Smooth muscle cell (in vitro differentiated cells): Measurements from ENCODE around the gene CENATAC. TPM values are rescaled to one million over a fixed set of nuclear protein-coding genes. Genes with fewer than 3 reads are reported as not detected.
"Not testable (repeated sequence)": the region's sequence is repeated elsewhere in the genome, so short reads cannot be mapped to it uniquely, and the experiment has no call there.

Experiments used
- DNase-seq: peaks from one replicate; lab custom pipeline; 2025; ENCODE audit not compliant: unreplicated experiment; lab: John Stamatoyannopoulos, UW
- H2AFZ ChIP-seq: fragments of 200-600 bp; sonication (generic); 2 replicates; pipeline ENCODE4 v1.6.0; 2016; ENCODE audit warnings: antibody characterized with exemption, low read depth, mild to moderate bottlenecking
- H3F3A ChIP-seq: fragments of 200-600 bp; sonication (generic); 2 replicates; pipeline ENCODE4 v1.6.0; 2017; ENCODE audit warnings: antibody characterized with exemption, low read depth
- H3K27ac ChIP-seq: fragments of 200-600 bp; sonication (generic); 2 replicates; pipeline ENCODE4 v1.5.1; 2016; ENCODE audit warnings: low read depth, mild to moderate bottlenecking
- H3K27me3 ChIP-seq: fragments of 200-600 bp; sonication (generic); 2 replicates; pipeline ENCODE4 v1.6.1; 2016; ENCODE audit warnings: low read depth, mild to moderate bottlenecking
- H3K36me3 ChIP-seq: fragments of 200-600 bp; sonication (generic); 2 replicates; pipeline ENCODE4 v1.5.1; 2016; ENCODE audit warnings: low read depth
- H3K4me1 ChIP-seq: fragments of 200-600 bp; sonication (generic); 2 replicates; pipeline ENCODE4 v1.5.1; 2016; ENCODE audit warnings: low read depth
- H3K4me2 ChIP-seq: fragments of 200-600 bp; sonication (generic); 2 replicates; pipeline ENCODE4 v1.6.0; 2016; ENCODE audit warnings: mild to moderate bottlenecking
- H3K4me3 ChIP-seq: fragments of 200-600 bp; sonication (generic); 2 replicates; pipeline ENCODE4 v1.5.1; 2016; ENCODE audit warnings: mild to moderate bottlenecking
- H3K79me2 ChIP-seq: fragments of 200-600 bp; sonication (generic); 2 replicates; pipeline ENCODE4 v1.6.0; 2016; ENCODE audit warnings: low read depth, mild to moderate bottlenecking
- H3K9ac ChIP-seq: fragments of 200-600 bp; sonication (generic); 2 replicates; pipeline ENCODE4 v1.6.0; 2016; ENCODE audit warnings: low read depth
- H3K9me3 ChIP-seq: fragments of 200-600 bp; sonication (generic); replicated peaks from 2 replicates; pipeline ENCODE4 v1.5.1; 2016; ENCODE audit warnings: low read depth
- H4K20me1 ChIP-seq: fragments of 200-600 bp; sonication (generic); 2 replicates; pipeline ENCODE4 v1.6.0; 2016; ENCODE audit warnings: low read depth
- CTCF ChIP-seq: fragments of 200-600 bp; sonication (generic); IDR thresholded peaks from 2 replicates; pipeline ENCODE4 v1.5.1; 2017; ENCODE audit warnings: borderline replicate concordance, mild to moderate bottlenecking, antibody characterized with exemption; ENCODE audit not compliant: insufficient read depth, poor library complexity, severe bottlenecking
- WGBS: methylation state at CpG from one replicate; pipeline ENCODE4 v1.1.7; 2016; ENCODE audit warnings: low lambda C conversion rate; 5-methylcytosine and 5-hydroxymethylcytosine counted together
- polyA plus RNA-seq: library from polyadenylated mRNA; unstranded; fragments of >200 nt; fragmentation: Nextera tagmentation; extraction: Ambion mirVana; gene quantifications from 2 replicates; pipeline ENCODE4 v1.2.1, GENCODE V29; 2016
- total RNA-seq: library from RNA; depleted of rRNA; stranded (reverse); fragments of >200 nt; gene quantifications from 2 replicates; pipeline ENCODE4 v1.2.3, GENCODE V29; 2014

CENATAC gene
- total RNA-seq, result 14.9 and 17.8 TPM in 2 replicates
- polyA plus RNA-seq, result 5.3 and 20.9 TPM in 2 replicates

- Histone ChIP-seq H3K9ac (peak within 1 kb of the TSS; percentile 25), H3K9me3 (no peaks in the 10 kb centered on the region), H3K79me2 (peaks cover 15% of the 10 kb centered on the region), H4K20me1 (no peaks in the 10 kb centered on the region), H3K4me2 (peak within 1 kb of the TSS; percentile 94), H3K27ac (peak within 1 kb of the TSS; percentile 53), H3K27me3 (no peaks in the 10 kb centered on the region), H3K36me3 (peaks cover 8% of the 10 kb centered on the region), H3K4me1 (peaks cover 17% of the 10 kb centered on the region), H2AFZ (peak within 1 kb of the TSS; percentile 94), H3K4me3 (peak within 1 kb of the TSS; percentile 79), H3F3A (no peaks in the 10 kb centered on the region)
- peak; percentile 73 for DNase-seq
- no peak for TF ChIP-seq CTCF
- WGBS, result 1% methylated on average over 54 of the region's 54 CpGs
These were observed at the start of gene CENATAC for GRCh38 chr11:118997627-118998387. CENATAC (plus strand) TSS chr11:118998138; CDS start chr11:118998198, 60 bp downstream.

GRCh38 chr11:118953265-118953664, 44.7 kb upstream of the CENATAC start:
- H3K36me3 ChIP-seq, result no peaks in the 10 kb centered on the region
- H3K9me3 ChIP-seq, result no peaks in the 10 kb centered on the region
- H3K27ac ChIP-seq, result no peak overlapping the region
- no peak overlapping the region for H3K9ac ChIP-seq
- no peaks in the 10 kb centered on the region for H3K4me1 ChIP-seq
- no peak for TF ChIP-seq CTCF
- H4K20me1 ChIP-seq, result no peaks in the 10 kb centered on the region
- no peaks in the 10 kb centered on the region for H3F3A ChIP-seq
- H3K79me2 ChIP-seq, result no peaks in the 10 kb centered on the region
- H3K4me2 ChIP-seq, result no peak overlapping the region
- peaks cover 4% of the 10 kb centered on the region for H3K27me3 ChIP-seq
- no peak overlapping the region for H3K4me3 ChIP-seq
- H2AFZ ChIP-seq, result no peak overlapping the region
- WGBS, result 38% methylated on average over 6 of the region's 6 CpGs
- DNase-seq, result no peak

- not testable (repeated sequence) for H3K9ac ChIP-seq, H3K4me3 ChIP-seq, H2AFZ ChIP-seq, DNase-seq, H3K27me3 ChIP-seq, H3K36me3 ChIP-seq, H3K4me1 ChIP-seq, H3K4me2 ChIP-seq, H4K20me1 ChIP-seq, H3K27ac ChIP-seq, H3K9me3 ChIP-seq, H3K79me2 ChIP-seq, H3F3A ChIP-seq
- WGBS, result 60% methylated on average over 6 of the region's 6 CpGs
These were observed 44.0 kb upstream of the CENATAC start for GRCh38 chr11:118953976-118954375.

- H3K79me2 ChIP-seq, result no peaks in the 10 kb centered on the region
- H4K20me1 ChIP-seq, result no peaks in the 10 kb centered on the region
- H3K9me3 ChIP-seq, result no peaks in the 10 kb centered on the region
- no peaks in the 10 kb centered on the region for H3K4me1 ChIP-seq
- TF ChIP-seq CTCF, result peak; percentile 95
- no peak within 1 kb of the TSS for H3K4me3 ChIP-seq
- WGBS, result 3% methylated on average over 7 of the region's 7 CpGs
- DNase-seq, result peak; percentile 62
- H3K27me3 ChIP-seq, result peaks cover 4% of the 10 kb centered on the region
- H2AFZ ChIP-seq, result no peak within 1 kb of the TSS
- H3F3A ChIP-seq, result no peaks in the 10 kb centered on the region
- no peaks in the 10 kb centered on the region for H3K36me3 ChIP-seq
- no peak within 1 kb of the TSS for H3K9ac ChIP-seq
- no peak within 1 kb of the TSS for H3K27ac ChIP-seq
- H3K4me2 ChIP-seq, result no peak within 1 kb of the TSS
These were observed 41.7 kb upstream of the CENATAC start, which contains the start of gene UPK2 for GRCh38 chr11:118956094-118956846. UPK2 (plus strand) TSS chr11:118956298; CDS start chr11:118956351, 53 bp downstream.
